K562 (cell line): Measurements from ENCODE around the gene DDX41. TPM values are rescaled to one million over a fixed set of nuclear protein-coding genes. Genes with fewer than 3 reads are reported as not detected.

ENCODE experiments used
- BRD4 ChIP-seq: fragments of 200-600 bp; sonication (generic); IDR thresholded peaks from 2 replicates; pipeline ENCODE4 v1.6.1; 2017; ENCODE audit warnings: inconsistent platforms
- CREB5 ChIP-seq: fragments of 250-450 bp; sonication (Bioruptor Pico); IDR thresholded peaks from 2 replicates; pipeline ENCODE4 v1.5.0; 2020; ENCODE audit warnings: mild to moderate bottlenecking
- CREM ChIP-seq: IDR thresholded peaks from 2 replicates; pipeline ENCODE4 v1.6.1; 2014; ENCODE audit warnings: antibody characterized with exemption, low read depth
- KLF1 ChIP-seq: fragments of 450-650 bp; IDR thresholded peaks from 2 replicates; pipeline ENCODE4 v1.6.1; 2016; ENCODE audit warnings: missing genetic modification characterization, missing compliant biosample characterization
- MTA2 ChIP-seq: fragments of 450-650 bp; IDR thresholded peaks from 2 replicates; pipeline ENCODE4 v1.6.1; 2016; ENCODE audit warnings: low read depth
- SREBF2 ChIP-seq: sonication (generic); formaldehyde crosslinking; IDR thresholded peaks from 2 replicates; pipeline ENCODE4 v1.4.0; 2020; ENCODE audit warnings: mild to moderate bottlenecking, missing genetic modification reagents
- TCF7 ChIP-seq: sonication (generic); IDR thresholded peaks from 2 replicates; pipeline ENCODE4 v1.6.1; 2016; ENCODE audit warnings: antibody characterized with exemption, borderline replicate concordance
- TRIM24 ChIP-seq, 2 experiments: fragments of 450-650 bp; IDR thresholded peaks; 2 replicates each; pipeline ENCODE4 v1.6.1; 2016
- ZC3H4 ChIP-seq: sonication (generic); formaldehyde crosslinking; IDR thresholded peaks from 2 replicates; pipeline ENCODE4 v1.9.0; 2021; ENCODE audit warnings: missing genetic modification reagents, borderline replicate concordance
- ZNF77 ChIP-seq: fragments of 250-450 bp; sonication (Bioruptor Pico); IDR thresholded peaks from 2 replicates; pipeline ENCODE4 v1.5.0; 2020
- polyA plus RNA-seq, 8 experiments: library from polyadenylated mRNA; depleted of rRNA in 4 of 8; stranded (reverse) in 5 of 8; unstranded in 3 of 8; fragments of >200 nt; fragmentation: Nextera tagmentation in 2 of 8; fragmentation: Illumina TruSeq in 1 of 8; extraction: Ambion mirVana in 2 of 8; extraction: Trizol in 1 of 8; gene quantifications; 2 replicates each; pipeline versions ENCODE4 v1.2.1 to v1.2.3, GENCODE V29; 2011 to 2014; ENCODE audit warnings: inconsistent platforms in 1 of 8, missing spikeins in 1 of 8
- total RNA-seq, 7 experiments: library from RNA; depleted of rRNA in 6 of 7; stranded (reverse); fragments of >200 nt in 6 of 7; fragmentation: Illumina TruSeq in 2 of 7; extraction: Trizol in 2 of 7; gene quantifications; 2 replicates each; pipeline versions ENCODE4 v1.2.1 to v1.2.3, GENCODE V29; 2011 to 2021; ENCODE audit warnings: low replicate concordance in 1 of 7
- TF ChIP-seq, protein P1 (sequence below): sonication (generic); formaldehyde crosslinking; IDR thresholded peaks from 2 replicates; pipeline ENCODE4 v1.8.1; 2023; ENCODE audit warnings: mild to moderate bottlenecking, missing genetic modification reagents
- TF ChIP-seq, protein P2 (sequence below): fragments of 450-650 bp; formaldehyde crosslinking; IDR thresholded peaks from 2 replicates; pipeline ENCODE4 v1.4.0; 2022; ENCODE audit warnings: mild to moderate bottlenecking, moderate library complexity
- TF ChIP-seq, protein P3 (sequence below): fragments of 450-650 bp; IDR thresholded peaks from 2 replicates; pipeline ENCODE4 v1.6.1; 2018; ENCODE audit warnings: mild to moderate bottlenecking, low read depth; ENCODE audit not compliant: partially characterized antibody
- TF ChIP-seq, protein P4 (sequence below), 3 experiments: IDR thresholded peaks in 2 of 3; conservative IDR thresholded peaks in 1 of 3; 2 replicates each; pipeline ENCODE4 v1.5.1; 2011 to 2012; ENCODE audit warnings: low read length in 3 of 3, mild to moderate bottlenecking in 3 of 3, control low read depth in 2 of 3, improper control_type of control experiment in 1 of 3, inconsistent platforms in 1 of 3, low read depth in 1 of 3, mixed read lengths in 1 of 3, moderate library complexity in 1 of 3; ENCODE audit not compliant: insufficient read depth in 2 of 3
- TF ChIP-seq, protein P5 (sequence below): fragments of 250-450 bp; sonication (Bioruptor Pico); IDR thresholded peaks from 2 replicates; pipeline ENCODE4 v1.5.0; 2021; ENCODE audit warnings: mild to moderate bottlenecking, borderline replicate concordance

The DDX41 gene
- total and polyA plus RNA-seq, 9 of the 15 experiments (the other 6 are each of a cell fraction or from before 2014, with no cell fraction given): 38.2 to 284 (median 116) TPM

- TF ChIP-seq, protein P1, sequence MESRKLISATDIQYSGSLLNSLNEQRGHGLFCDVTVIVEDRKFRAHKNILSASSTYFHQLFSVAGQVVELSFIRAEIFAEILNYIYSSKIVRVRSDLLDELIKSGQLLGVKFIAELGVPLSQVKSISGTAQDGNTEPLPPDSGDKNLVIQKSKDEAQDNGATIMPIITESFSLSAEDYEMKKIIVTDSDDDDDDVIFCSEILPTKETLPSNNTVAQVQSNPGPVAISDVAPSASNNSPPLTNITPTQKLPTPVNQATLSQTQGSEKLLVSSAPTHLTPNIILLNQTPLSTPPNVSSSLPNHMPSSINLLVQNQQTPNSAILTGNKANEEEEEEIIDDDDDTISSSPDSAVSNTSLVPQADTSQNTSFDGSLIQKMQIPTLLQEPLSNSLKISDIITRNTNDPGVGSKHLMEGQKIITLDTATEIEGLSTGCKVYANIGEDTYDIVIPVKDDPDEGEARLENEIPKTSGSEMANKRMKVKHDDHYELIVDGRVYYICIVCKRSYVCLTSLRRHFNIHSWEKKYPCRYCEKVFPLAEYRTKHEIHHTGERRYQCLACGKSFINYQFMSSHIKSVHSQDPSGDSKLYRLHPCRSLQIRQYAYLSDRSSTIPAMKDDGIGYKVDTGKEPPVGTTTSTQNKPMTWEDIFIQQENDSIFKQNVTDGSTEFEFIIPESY (CRISPR knock-in tag): peak; percentile 43; the same call in 1 of the 2 replicates
- peak; percentile 60 for TF ChIP-seq CREM
- no peak for TF ChIP-seq ZNF77 (CRISPR knock-in tag)
- TF ChIP-seq, protein P2, sequence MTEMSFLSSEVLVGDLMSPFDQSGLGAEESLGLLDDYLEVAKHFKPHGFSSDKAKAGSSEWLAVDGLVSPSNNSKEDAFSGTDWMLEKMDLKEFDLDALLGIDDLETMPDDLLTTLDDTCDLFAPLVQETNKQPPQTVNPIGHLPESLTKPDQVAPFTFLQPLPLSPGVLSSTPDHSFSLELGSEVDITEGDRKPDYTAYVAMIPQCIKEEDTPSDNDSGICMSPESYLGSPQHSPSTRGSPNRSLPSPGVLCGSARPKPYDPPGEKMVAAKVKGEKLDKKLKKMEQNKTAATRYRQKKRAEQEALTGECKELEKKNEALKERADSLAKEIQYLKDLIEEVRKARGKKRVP (CRISPR knock-in tag): 0 out of 2 replicates have a peak, but pooled peaks have one; percentile 14
- no peak for TF ChIP-seq TCF7
- TF ChIP-seq TRIM24 (IDR thresholded peaks at IDR 0.05): peak in 1 of 2 experiments; percentile 22; a peak in 1 of 4 replicates
- TF ChIP-seq KLF1 (tag): peak; percentile 93
- peak; percentile 62 for TF ChIP-seq MTA2
- TF ChIP-seq, protein P3, sequence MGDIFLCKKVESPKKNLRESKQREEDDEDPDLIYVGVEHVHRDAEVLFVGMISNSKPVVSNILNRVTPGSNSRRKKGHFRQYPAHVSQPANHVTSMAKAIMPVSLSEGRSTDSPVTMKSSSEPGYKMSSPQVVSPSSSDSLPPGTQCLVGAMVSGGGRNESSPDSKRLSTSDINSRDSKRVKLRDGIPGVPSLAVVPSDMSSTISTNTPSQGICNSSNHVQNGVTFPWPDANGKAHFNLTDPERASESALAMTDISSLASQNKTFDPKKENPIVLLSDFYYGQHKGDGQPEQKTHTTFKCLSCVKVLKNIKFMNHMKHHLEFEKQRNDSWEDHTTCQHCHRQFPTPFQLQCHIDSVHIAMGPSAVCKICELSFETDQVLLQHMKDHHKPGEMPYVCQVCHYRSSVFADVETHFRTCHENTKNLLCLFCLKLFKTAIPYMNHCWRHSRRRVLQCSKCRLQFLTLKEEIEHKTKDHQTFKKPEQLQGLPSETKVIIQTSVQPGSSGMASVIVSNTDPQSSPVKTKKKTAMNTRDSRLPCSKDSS: no peak
- TF ChIP-seq, protein P4, sequence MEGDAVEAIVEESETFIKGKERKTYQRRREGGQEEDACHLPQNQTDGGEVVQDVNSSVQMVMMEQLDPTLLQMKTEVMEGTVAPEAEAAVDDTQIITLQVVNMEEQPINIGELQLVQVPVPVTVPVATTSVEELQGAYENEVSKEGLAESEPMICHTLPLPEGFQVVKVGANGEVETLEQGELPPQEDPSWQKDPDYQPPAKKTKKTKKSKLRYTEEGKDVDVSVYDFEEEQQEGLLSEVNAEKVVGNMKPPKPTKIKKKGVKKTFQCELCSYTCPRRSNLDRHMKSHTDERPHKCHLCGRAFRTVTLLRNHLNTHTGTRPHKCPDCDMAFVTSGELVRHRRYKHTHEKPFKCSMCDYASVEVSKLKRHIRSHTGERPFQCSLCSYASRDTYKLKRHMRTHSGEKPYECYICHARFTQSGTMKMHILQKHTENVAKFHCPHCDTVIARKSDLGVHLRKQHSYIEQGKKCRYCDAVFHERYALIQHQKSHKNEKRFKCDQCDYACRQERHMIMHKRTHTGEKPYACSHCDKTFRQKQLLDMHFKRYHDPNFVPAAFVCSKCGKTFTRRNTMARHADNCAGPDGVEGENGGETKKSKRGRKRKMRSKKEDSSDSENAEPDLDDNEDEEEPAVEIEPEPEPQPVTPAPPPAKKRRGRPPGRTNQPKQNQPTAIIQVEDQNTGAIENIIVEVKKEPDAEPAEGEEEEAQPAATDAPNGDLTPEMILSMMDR (IDR thresholded peaks at IDR 0.05 in 2 of 3, conservative IDR thresholded peaks at IDR 0.05 in 1 of 3; ENCODE audit: insufficient read depth in 2 of 3, low read depth in 1 of 3, low read length in 3 of 3): peak; percentile 49 to 53 (median 53)
- TF ChIP-seq SREBF2 (CRISPR knock-in tag): no peak
- TF ChIP-seq, protein P5, sequence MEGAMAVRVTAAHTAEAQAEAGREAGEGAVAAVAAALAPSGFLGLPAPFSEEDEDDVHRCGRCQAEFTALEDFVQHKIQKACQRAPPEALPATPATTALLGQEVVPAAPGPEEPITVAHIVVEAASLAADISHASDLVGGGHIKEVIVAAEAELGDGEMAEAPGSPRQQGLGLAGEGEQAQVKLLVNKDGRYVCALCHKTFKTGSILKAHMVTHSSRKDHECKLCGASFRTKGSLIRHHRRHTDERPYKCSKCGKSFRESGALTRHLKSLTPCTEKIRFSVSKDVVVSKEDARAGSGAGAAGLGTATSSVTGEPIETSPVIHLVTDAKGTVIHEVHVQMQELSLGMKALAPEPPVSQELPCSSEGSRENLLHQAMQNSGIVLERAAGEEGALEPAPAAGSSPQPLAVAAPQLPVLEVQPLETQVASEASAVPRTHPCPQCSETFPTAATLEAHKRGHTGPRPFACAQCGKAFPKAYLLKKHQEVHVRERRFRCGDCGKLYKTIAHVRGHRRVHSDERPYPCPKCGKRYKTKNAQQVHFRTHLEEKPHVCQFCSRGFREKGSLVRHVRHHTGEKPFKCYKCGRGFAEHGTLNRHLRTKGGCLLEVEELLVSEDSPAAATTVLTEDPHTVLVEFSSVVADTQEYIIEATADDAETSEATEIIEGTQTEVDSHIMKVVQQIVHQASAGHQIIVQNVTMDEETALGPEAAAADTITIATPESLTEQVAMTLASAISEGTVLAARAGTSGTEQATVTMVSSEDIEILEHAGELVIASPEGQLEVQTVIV (CRISPR knock-in tag): no peak
- TF ChIP-seq BRD4: no peak
- TF ChIP-seq CREB5: no peak
- TF ChIP-seq ZC3H4 (CRISPR knock-in tag): no peak
Measured at GRCh38 chr5:177554474-177555111, 37.8 kb upstream of the DDX41 start, which contains the start of gene FAM193B (continued).
